Right renal pelvis (tissue), 4 donors: ENCODE results near the gene SH2D1B. TPM values are rescaled to one million over a fixed set of nuclear protein-coding genes. Genes with fewer than 3 reads are reported as not detected.
"Not testable (repeated sequence)": the region's sequence is repeated elsewhere in the genome, so short reads cannot be mapped to it uniquely, and the experiment has no call there.

ENCODE experiments used
- DNase-seq, 4 donors: peaks; one replicate each; pipeline ENCODE4 v3.0.0-alpha.2; 2013; ENCODE audit warnings: low read depth in 4 of 4, low spot score in 3 of 4, missing footprints in 1 of 4
- polyA plus RNA-seq, 4 donors: library from polyadenylated mRNA; unstranded; fragments of 120-200 nt; gene quantifications; one replicate each; pipeline ENCODE4 v1.2.1, GENCODE V29; 2013; ENCODE audit not compliant: insufficient read length in 4 of 4

The SH2D1B gene, protein sequence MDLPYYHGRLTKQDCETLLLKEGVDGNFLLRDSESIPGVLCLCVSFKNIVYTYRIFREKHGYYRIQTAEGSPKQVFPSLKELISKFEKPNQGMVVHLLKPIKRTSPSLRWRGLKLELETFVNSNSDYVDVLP
- under 1 TPM; 0.14 to 0.49 (median 0.20) TPM for polyA plus RNA-seq

DNA sequence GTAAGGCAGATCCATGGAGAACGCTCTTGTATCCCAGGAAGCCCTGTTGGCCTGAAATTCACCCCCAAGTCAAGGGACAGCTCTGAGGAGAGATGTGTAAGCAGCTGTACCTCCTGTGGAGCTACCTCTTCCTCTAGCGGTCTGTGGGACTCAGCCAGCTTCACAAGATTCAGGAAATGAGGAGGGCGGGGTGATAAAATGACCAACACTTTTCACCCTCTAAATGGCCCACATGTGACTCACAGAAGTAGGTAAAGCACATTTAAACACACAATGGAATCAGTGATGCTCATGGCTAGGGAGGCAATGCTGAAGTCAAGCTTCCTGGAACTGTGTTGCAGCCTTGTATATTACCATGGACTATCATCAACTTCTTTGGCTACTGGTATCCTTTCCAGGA is at the start of gene SH2D1B:
TSS of gene SH2D1B (minus strand) at position 135 of the 400 bp plus-strand sequence. CDS start at position 15, 120 bp downstream.
- no peak for DNase-seq

DNA sequence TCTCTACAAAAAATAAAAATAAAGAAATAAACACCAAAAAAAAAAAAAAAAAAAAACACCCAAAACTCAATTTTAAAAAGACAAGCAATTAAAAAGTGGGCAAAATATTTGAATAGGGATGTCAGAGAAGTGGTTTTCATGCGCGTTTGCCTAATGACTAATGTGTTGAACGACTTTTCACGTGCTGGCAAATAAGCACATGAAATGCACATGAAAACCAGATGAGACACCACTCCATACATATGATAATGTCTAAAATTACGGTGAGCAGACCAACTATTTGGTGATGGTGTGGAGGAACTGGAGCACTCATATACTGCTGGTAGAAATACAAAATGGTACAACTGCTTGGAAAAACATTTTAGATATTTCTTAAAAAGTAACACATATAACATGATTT is 46.3 kb upstream of the SH2D1B start:
- DNase-seq, result no peak

DNA sequence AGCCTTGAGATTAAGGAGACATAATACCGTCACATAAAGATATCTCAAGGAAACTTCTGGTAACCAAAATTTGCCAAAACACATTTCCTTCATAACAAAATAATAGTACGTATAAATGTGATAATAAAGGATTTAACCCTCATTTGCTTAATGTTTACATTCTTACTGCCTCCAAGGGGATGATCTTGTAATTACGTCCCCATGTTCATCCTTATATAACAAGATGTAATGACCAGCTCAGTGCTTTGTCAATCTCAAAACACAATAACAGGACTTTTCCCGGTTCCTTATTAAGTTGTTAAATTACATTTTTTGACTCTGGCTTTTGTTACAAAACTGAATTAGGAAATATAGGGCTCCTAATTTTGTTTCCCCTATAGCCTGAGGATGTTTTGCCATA is 44.4 kb upstream of the SH2D1B start:
- no peak for DNase-seq

DNA sequence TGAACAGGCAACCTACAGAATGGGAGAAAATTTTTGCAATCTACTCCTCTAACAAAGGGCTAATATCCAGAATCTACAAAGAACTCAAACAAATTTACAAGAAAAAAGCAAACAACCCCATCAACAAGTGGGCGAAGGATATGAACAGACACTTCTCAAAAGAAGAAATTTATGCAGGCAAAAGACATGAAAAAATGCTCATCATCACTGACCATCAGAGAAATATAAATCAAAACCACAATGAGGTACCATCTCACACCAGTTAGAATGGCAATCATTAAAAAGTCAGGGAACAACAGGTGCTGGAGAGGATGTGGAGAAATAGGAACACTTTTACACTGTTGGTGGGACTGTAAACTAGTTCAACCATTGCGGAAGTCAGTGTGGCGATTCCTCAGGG is 42.4 kb upstream of the SH2D1B start:
- DNase-seq, result not testable (repeated sequence)

DNA sequence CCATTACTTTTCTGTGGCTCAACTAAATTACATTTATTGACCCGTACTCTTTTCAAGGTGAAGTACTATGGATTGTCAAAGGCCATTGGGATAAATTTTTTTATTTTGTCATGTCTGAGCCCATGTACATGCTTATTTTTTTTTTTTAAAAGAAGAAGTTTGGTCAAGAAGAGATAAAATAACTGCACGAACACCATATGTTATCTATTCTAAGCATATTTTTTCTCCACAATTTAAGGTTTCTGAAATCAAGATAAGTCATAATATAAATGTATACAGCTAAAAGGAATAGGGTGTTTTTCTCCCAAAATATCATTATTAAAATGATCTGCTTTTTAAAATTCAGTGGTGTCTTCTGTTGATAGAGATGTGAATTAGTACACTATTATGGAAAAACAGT is 35.0 kb upstream of the SH2D1B start:
- DNase-seq, result no peak

DNA sequence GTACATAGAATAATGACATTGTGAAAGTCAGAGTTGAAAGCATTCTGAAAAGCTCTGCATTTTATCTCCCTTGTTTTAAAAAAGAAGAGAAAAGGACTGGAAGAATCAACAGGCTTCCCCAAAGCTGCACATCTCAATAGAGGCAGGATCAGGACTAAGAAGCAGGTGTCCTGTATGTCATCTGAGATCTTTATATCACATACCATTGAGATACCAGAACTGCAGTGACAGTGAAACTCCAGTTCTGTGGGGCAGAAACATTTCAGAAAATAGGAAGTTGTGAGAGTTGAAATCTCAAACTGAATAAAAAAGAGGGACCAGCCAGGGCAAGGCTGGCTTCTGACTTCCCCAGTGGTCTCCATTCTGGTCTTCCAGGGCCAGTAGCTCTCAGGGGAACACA is 33.0 kb upstream of the SH2D1B start:
- DNase-seq, result no peak

DNA sequence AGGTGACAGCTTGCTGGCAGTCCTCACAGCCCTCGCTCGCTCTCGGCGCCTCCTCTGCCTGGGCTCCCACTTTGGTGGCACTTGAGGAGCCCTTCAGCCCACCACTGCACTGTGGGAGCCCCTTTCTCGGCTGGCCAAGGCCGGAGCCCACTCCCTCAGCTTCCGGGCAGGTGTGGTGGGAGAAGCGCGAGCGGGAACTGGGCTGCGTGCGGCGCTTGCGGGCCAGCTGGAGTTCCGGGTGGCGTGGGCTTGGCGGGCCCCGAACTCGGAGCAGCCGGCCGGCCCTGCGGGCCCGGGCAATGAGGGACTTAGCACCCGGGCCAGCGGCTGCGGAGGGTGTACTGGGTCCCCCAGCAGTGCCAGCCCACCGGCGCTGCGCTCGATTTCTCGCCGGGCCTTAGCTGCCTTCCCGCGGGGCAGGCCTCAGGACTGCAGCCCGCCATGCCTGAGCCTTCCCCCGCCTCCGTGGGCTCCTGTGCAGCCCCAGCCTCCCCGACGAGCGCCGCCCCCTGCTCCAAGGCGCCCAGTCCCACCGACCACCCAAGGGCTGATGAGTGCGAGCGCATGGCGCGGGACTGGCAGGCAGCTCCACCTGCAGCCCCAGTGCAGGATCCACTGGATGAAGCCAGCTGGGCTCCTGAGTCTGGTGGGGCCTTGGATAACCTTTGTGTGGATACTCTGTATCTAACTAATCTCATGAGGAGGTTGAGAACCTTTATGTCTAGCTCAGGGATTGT is 21.2 kb upstream of the SH2D1B start:
- DNase-seq, result not testable (repeated sequence)

DNA sequence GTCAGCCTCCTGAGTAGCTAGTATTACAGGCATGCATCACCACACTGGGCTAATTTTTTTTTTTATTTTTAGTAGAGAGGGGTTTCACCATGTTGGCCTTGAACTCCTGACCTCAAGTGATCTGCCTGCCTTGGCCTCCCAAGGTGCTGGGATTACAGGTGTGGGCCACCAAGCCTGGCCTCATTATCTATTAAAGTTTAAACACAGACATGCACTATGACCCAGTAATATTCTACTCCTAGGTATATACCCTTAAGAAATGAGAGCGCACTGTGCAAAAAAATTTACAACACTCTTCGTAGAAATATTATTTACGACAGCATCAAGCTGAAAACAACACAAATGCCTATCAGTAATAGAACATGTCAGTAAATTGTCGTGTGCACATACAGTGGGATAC is 18.6 kb upstream of the SH2D1B start:
- DNase-seq, result no peak

DNA sequence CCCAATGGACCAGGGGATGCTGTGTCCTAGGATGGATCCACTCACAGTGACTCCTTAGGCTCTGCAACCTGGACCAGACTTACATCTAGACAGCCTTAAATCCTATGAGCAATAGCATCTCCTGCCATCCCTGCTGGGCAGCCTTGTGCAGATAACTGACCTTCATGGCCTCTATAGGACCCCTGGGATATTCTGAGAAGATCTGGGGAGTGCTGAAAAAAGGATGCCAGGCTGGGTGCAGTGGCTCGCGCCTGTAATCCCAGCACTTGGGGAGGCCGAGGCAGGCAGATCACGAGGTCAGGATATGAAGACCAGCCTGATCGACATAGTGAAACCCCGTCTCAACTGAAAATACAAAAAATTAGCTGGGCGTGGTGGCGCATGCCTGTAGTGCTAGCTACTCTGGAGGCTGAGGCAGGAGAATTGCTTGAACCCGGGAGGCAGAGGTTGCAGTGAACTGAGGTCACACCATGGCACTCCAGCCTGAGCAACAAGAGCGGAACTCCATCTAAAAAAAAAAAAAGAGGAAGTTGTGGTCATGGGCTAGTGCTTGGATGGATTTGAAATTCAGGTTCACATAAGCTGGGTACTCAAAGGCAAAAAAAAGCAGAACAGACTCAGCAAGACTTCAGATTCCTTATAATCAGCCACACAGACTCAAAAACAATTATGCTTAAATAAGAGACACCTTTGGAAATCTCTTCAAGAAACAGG is 10.9 kb upstream of the SH2D1B start:
- no peak for DNase-seq

DNA sequence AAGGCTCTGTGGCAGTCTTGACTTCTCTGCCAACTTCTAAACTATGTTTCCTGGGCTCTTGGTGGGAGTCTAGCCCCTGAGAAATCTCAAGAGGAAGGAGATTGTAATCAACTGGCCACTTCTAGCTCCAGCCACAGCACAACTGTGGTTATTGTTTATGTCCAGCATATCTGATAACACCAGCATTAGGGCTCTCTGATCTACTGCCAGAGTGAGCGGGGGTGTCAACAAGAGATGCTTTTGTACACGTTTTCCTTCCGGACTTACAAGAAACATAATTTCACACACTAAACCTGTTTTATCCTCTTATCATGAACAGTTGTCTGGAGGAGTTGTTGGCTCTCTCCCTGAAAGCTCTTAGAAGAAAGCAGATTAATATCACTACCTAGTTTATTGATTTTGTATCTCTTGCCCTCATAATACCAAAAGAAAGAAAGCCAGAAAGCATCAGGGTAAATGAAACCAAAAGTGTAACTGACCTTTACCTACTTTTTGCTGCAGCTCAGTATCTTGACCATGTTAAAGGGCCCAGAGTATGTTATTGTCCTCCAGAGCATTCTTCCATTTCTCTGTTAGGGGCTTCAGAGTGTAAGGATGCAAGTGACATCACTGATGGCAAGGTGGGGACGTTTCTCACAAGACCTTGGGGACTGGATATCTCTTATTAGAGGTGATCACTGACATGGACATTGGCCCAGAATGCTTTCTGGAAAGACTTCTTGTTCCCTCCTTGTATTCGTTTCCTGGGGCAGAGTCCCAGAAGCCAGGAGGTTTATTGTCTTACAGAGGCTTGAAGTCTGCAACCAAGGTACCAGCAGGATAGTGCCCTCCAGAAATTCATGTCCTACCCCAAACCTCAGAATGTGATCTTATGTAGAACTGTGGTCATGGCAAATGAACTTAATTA is 9.6 kb upstream of the SH2D1B start:
- no peak for DNase-seq

DNA sequence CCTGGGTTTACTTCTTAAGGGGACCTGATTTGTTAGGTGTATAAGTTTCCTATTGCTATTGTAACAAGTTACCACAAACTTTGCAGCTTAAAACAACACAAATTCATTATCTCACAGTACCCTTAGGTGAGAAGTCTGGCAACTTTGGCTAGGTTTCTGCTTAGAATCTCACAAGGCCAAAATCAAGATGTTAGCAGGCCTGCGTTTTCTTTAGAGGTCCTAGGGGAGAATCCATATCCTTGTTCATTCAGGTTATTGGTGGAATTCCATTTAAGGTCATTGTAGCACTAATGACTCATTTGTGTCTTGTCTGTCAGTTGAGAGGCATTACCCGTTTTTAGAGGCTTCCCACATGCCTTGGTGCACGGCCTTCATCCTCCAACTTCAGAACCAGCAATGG is 8.2 kb upstream of the SH2D1B start:
- no peak for DNase-seq

DNA sequence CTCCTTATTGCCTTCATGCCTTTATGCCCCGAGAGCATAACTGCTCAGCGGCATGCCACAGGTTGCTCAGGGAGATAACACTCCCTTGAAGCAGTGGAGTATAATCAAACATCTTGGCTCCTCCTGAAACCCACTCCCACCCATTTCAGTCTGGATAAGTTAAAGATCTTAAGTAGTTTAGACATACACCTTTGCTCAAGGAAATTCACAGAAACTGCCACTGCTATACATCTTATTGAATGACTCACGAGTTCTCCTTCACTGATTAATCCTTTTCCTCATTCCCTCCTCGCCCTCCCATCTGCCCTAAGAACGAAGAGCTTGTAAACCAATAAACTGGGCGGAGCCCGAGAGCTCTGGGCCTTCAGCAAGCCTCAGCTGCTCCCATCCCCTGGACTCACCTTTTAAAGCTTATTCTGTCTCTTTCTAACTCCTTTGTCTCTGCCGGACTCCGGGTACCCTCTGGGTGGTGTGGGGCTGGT is 7.6 kb upstream of the SH2D1B start:
- DNase-seq, result not testable (repeated sequence)

DNA sequence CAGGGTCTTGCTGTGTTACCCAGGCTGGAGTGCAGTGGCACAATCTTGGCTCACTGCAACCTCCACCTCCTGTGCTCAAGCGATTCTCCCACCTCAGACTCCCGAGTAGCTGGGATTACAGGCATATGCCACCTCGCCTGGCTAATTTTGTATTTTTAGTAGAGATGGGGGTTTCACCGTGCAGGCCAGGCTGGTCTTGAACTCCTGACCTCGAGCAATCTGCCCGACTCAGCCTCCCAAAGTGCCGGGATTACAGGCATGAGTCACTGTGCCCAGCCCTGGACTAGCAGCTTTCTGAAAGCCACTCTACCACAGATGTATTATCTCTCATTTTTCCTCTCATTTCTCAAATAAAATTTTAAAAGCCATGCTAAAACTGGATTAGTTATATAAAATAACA is 6.6 kb upstream of the SH2D1B start:
- not testable (repeated sequence) for DNase-seq

DNA sequence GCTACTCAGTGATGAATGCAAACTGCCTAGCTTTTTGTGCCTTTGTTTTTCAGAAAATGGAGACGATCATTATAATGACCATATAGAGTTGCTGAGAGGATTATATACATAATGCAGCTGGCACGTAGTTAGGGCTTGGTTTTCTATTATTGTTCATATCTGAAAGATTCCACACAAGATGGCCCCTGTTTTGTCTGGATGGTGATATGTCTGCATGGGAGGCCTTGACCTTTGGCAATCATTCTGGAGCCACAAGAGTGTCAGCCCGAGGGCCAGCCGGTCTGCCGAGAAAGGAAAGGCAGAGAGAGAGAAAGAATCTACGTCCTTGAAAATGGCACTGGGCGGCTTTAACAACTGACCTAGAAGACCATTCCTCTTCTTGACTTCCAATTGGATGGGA is 5.7 kb upstream of the SH2D1B start:
- DNase-seq, result no peak

DNA sequence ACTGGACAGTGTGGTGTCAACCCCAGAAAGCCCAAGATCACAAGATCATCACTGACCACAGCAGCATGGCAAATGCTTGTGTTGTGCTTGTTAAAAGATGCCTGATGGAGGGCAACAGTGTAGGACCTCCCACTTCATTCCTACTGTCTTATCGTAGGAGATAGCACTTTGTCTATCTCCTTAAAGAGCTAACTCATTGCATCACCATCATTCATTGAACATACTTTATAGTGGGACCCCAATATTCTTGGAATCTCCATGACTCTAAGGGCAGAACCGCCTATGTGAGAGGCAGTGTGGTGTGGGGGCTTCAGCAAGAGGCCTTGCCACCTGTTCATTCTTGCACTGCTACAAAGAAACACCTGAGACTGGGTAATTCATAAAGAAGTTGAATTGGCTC is 5.0 kb upstream of the SH2D1B start:
- no peak for DNase-seq

DNA sequence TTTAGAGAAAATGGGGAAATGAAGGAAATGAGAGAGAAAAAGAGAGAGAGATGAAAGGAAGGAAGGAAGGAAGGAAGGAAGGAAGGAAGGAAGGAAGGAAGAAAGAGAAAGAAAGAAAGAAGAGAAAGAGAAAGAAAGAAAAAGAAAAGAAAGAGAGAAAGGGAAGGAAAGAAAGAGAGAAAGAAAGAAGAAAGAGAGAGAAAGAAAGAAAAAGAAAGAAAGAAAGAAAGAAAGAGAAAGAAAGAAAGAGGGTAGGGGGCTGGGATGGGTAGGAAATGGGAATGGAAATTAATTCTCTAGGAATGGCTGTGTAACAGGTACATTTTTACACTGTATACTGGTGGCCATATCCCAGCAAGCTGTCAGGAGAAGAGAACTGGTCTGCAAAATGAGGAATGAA is 4.3 kb upstream of the SH2D1B start:
- no peak for DNase-seq

DNA sequence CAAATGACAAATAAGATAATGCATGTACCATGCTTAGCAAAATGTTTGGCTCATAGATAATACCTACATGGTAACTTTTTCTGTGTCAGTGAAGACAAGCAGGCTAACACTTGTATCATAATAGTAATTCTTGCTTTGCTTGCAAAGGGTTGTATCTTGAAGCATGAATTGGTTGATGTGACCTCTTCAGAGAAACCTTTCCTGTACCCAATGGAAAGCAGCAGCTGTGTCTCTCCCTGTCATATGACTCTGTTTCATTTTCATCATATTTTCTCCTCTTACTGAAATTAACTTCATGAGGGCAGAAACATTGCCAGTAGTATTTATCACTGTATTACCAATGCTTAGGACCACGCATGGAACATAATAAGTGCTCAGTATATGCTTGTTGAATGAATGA is 4.4 kb downstream of the SH2D1B start:
- DNase-seq, result no peak

DNA sequence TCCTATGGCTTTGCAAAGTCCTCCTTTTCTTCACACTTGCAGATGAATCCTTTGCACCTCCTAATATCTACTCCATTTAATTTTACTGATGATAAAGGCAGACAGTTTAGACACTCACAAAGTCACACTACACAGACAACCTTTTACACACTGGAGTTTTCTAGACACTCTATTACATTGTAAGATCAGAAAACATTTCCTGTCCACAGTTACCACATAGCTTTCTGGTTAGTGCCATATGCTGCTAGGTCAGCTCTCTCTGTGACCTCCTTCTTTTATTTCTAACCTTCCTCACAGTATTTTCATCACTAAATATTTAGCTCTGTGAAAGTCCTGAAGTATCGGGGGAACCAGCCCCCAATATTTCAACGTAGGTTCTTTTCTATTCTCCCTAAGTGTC is 5.1 kb downstream of the SH2D1B start:
- DNase-seq, result no peak

DNA sequence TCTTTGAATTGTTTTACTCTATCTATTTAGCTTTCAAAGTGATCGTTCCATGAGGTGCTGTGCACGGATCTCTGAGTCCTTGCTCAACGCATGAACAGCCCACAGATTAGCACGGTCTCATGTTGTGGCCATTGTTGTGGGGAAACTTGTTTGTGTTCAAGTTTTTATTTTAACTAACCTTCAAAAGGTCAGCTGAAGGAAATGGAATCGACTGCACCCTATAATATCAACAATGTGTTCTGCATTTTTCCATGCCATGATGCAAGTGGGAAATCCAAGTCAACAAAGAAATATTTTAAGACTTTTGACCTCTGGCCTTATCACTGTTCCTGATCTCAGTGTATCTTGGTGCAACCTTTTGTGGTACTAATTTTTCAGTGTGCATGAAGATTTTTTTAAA is 6.1 kb downstream of the SH2D1B start:
- no peak for DNase-seq

DNA sequence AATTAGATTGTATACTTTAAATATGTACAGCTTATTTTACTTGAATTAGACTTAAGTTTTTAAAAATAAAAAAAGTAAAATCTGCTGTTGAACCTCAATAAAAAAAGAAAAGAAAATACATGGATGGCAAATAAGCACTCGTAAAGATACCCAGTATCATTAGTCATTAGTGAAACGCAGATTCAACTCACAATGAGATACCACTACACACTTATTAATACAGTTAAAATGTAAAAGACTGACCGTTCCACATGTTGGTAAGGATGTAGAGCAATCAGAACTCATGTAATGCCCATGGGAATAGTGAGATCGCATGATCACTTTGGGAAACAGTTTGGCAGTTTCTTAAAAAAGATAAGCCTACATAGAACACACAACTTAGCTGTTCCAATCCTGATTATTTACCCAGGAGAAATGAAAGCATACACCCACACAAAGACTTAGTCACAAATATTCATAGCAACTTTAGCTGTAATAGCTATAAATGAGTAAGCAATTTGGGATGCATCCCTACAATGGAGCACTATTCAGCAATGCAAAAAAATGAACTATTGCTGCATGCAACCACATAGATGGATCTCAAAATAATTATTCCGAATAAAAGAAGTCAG is 7.3 kb downstream of the SH2D1B start:
- no peak for DNase-seq
